ENCODE data around the gene KNTC1.

DNA sequence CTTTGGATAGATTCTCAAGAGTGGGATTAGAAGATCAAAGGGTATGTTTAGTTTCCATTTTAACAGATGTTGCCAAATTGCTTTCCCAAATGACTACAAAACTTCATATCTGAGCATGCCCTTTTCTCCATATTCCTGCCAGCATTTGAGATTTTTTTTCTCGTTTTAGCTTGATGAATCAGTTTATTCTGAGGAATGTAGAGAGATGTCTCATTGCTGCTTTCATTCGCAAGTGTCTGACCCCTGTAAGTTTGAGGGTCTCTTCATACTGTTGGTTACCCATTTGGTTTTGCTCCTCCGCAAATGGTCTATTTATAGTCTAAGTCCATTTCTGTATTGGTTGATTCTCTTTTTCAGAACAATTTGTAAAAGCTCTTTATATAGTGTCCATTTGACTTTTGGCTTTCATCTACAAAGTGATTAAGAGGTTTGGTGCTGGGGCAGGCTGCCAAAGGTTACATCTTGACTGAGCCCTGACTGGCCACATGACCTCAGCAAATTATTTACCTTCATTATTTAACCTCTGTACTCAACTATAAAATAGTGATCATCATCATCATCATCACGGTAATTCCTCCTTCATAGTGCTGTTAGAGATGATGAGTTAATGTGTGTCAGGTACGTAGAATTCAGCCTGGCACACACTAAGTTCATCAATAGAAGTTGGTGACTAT is 142.5 kb downstream of the KNTC1 start:
- TF ChIP-seq, protein P1, sequence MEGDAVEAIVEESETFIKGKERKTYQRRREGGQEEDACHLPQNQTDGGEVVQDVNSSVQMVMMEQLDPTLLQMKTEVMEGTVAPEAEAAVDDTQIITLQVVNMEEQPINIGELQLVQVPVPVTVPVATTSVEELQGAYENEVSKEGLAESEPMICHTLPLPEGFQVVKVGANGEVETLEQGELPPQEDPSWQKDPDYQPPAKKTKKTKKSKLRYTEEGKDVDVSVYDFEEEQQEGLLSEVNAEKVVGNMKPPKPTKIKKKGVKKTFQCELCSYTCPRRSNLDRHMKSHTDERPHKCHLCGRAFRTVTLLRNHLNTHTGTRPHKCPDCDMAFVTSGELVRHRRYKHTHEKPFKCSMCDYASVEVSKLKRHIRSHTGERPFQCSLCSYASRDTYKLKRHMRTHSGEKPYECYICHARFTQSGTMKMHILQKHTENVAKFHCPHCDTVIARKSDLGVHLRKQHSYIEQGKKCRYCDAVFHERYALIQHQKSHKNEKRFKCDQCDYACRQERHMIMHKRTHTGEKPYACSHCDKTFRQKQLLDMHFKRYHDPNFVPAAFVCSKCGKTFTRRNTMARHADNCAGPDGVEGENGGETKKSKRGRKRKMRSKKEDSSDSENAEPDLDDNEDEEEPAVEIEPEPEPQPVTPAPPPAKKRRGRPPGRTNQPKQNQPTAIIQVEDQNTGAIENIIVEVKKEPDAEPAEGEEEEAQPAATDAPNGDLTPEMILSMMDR (optimal IDR thresholded peaks at IDR 0.05 in 1 of 3, IDR thresholded peaks at IDR 0.05 in 1 of 3, conservative IDR thresholded peaks at IDR 0.05 in 1 of 3; ENCODE audit: extremely low read depth in 1 of 3, insufficient read depth in 2 of 3, low read length in 3 of 3): no peak
- TF ChIP-seq EZH2 (IDR thresholded peaks at IDR 0.05; ENCODE audit: low read length): no peak

Data from keratinocyte (primary cell).